ENCODE measurements around the gene KLHL10. TPM values are rescaled to one million over a fixed set of nuclear protein-coding genes. Genes with fewer than 3 reads are reported as not detected.

KLHL10 gene
- polyA plus RNA-seq (ENCODE audit: insufficient read length in 4 of 4) = under 1 TPM; 0.18 to 0.34 (median 0.29) TPM

GRCh38 chr17:41837761-41838538, at the start of gene KLHL10:
TSS of gene KLHL10 (plus strand) at chr17:41837825. CDS start at chr17:41837933, 108 bp downstream.
- DNase-seq (ENCODE audit: low read depth in 4 of 4, low spot score in 3 of 4) = no peak

GRCh38 chr17:41792845-41793783, 44.5 kb upstream of the KLHL10 start:
- DNase-seq (ENCODE audit: low read depth in 4 of 4, low spot score in 3 of 4) = peak in 1 of 4 donors; percentile 56

GRCh38 chr17:41793784-41794539, 43.7 kb upstream of the KLHL10 start:
- DNase-seq (ENCODE audit: low read depth in 4 of 4, low spot score in 3 of 4) = no peak

- DNase-seq (ENCODE audit: low read depth in 4 of 4, low spot score in 3 of 4) = no peak
Observed at GRCh38 chr17:41794540-41794975, 43.1 kb upstream of the KLHL10 start.

GRCh38 chr17:41796121-41796895, 41.3 kb upstream of the KLHL10 start:
- no peak for DNase-seq (ENCODE audit: low read depth in 4 of 4, low spot score in 3 of 4)

GRCh38 chr17:41797377-41797776, 40.2 kb upstream of the KLHL10 start:
- DNase-seq (ENCODE audit: low read depth in 4 of 4, low spot score in 3 of 4) = no peak

GRCh38 chr17:41799366-41799765, 38.3 kb upstream of the KLHL10 start:
- DNase-seq (ENCODE audit: low read depth in 4 of 4, low spot score in 3 of 4) = no peak

GRCh38 chr17:41800601-41801373, 36.8 kb upstream of the KLHL10 start:
- DNase-seq (ENCODE audit: low read depth in 4 of 4, low spot score in 3 of 4) = peak in 1 of 4 donors; percentile 55

- DNase-seq (ENCODE audit: low read depth in 4 of 4, low spot score in 3 of 4) = peak in 3 of 4 donors; percentile 87 to 92 (median 90)
Observed at GRCh38 chr17:41801374-41802271, 36.0 kb upstream of the KLHL10 start.

- no peak for DNase-seq (ENCODE audit: low read depth in 4 of 4, low spot score in 3 of 4)
Observed at GRCh38 chr17:41803049-41804020, 34.3 kb upstream of the KLHL10 start.

- DNase-seq (ENCODE audit: low read depth in 4 of 4, low spot score in 3 of 4) = no peak
Observed at GRCh38 chr17:41806685-41807445, 30.8 kb upstream of the KLHL10 start.

GRCh38 chr17:41810659-41811548, 26.7 kb upstream of the KLHL10 start:
- DNase-seq (ENCODE audit: low read depth in 4 of 4, low spot score in 3 of 4) = no peak

- DNase-seq (ENCODE audit: low read depth in 4 of 4, low spot score in 3 of 4) = peak in 2 of 4 donors; percentile 71 to 78
Observed at GRCh38 chr17:41811549-41812380, 25.9 kb upstream of the KLHL10 start, which contains the start of gene P3H4. TSS of gene P3H4 (minus strand) at chr17:41811949. CDS start at chr17:41811915, 34 bp downstream.

All from right renal pelvis (tissue), 4 donors.